Activated T-cell treated with anti-CD3 and anti-CD28 coated beads, Interleukin-2, amount 50 U/mL, for 72 hours (primary cell): ENCODE results near the gene CDC42EP4. TPM values are rescaled to one million over a fixed set of nuclear protein-coding genes. Genes with fewer than 3 reads are reported as not detected.
A peak's percentile ranks its signal among the peaks of the same experiment; 100 is the strongest.

Experiments
- ATAC-seq, 2 donors: fragments of 150-1000 bp; cut with Tn5 transposase; replicated peaks in 1 of 2; 2 replicates each; pipeline ENCODE4 v1.10.0; 2021; ENCODE audit warnings: moderate library complexity in 2 of 2, mild to moderate bottlenecking in 1 of 2
- DNase-seq, 2 donors: peaks; one replicate each; pipeline ENCODE4 v3.0.0; 2021 to 2022; ENCODE audit warnings: mixed read lengths in 1 of 2
- H3K27ac Mint-ChIP-seq: one replicate; pipeline ENCODE4 v1.8.0; 2022; ENCODE audit warnings: mild to moderate bottlenecking, moderate library complexity, mixed read lengths
- H3K27me3 Mint-ChIP-seq: one replicate; pipeline ENCODE4 v1.8.0; 2022; ENCODE audit warnings: low read depth, mixed read lengths
- H3K36me3 Mint-ChIP-seq, 2 donors: one replicate each; pipeline ENCODE4 v1.8.0; 2022; ENCODE audit warnings: mixed read lengths in 2 of 2, mild to moderate bottlenecking in 1 of 2; ENCODE audit not compliant: insufficient read depth in 2 of 2
- H3K4me1 Mint-ChIP-seq: one replicate; pipeline ENCODE4 v1.8.0; 2022; ENCODE audit warnings: low read depth, mixed read lengths
- H3K4me3 Mint-ChIP-seq, 2 donors: one replicate each; pipeline ENCODE4 v1.8.0; 2022; ENCODE audit warnings: mild to moderate bottlenecking in 2 of 2, mixed read lengths in 2 of 2, moderate library complexity in 2 of 2
- H3K9me3 Mint-ChIP-seq, 2 donors: one replicate each; pipeline ENCODE4 v1.8.0; 2022; ENCODE audit warnings: mixed read lengths in 2 of 2
- total RNA-seq, 2 donors: library from RNA; stranded (reverse); gene quantifications; one replicate each; pipeline ENCODE4 v1.2.3, GENCODE V29; 2022

CDC42EP4 gene
- total RNA-seq, 2 donors from 2014 or later, result 1.6 to 3.2 TPM

GRCh38 chr17:73250851-73251640 is 60.8 kb downstream of the CDC42EP4 start:
- no peaks in the 10 kb centered on the region for H3K4me1 Mint-ChIP-seq
- H3K36me3 Mint-ChIP-seq, result peaks cover 0 to 2% of the 10 kb centered on the region in 2 donors
- no peak overlapping the region for H3K27ac Mint-ChIP-seq
- DNase-seq, result no peak
- no peak for ATAC-seq
- H3K9me3 Mint-ChIP-seq, result no peaks in the 10 kb centered on the region
- no peak overlapping the region for H3K4me3 Mint-ChIP-seq
- H3K27me3 Mint-ChIP-seq, result no peaks in the 10 kb centered on the region

DNA sequence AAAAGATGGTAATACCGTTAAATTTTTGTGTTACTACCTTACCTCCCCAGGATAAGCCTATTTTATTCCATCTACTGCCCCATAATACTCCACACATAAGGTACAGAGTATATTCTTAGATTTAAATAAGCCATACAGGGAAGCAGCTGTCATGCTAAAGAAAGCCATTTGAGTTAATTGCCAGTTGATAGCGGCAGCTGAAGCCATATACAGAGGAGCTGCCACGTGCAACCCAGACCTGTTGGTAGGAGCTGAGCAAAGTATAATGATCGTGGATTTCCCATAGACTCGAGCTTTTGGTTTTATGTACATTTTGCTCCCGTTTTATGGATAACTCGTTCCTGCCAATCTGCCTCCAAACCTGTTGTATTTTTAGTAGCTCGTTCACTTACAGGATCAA is 62.1 kb downstream of the CDC42EP4 start:
- ATAC-seq, result no peak
- no peaks in the 10 kb centered on the region for H3K27me3 Mint-ChIP-seq
- no peak overlapping the region for H3K27ac Mint-ChIP-seq
- no peak overlapping the region for H3K4me3 Mint-ChIP-seq
- H3K4me1 Mint-ChIP-seq, result no peaks in the 10 kb centered on the region
- peaks cover 0 to 2% of the 10 kb centered on the region in 2 donors for H3K36me3 Mint-ChIP-seq
- DNase-seq, result no peak
- no peaks in the 10 kb centered on the region for H3K9me3 Mint-ChIP-seq

DNA sequence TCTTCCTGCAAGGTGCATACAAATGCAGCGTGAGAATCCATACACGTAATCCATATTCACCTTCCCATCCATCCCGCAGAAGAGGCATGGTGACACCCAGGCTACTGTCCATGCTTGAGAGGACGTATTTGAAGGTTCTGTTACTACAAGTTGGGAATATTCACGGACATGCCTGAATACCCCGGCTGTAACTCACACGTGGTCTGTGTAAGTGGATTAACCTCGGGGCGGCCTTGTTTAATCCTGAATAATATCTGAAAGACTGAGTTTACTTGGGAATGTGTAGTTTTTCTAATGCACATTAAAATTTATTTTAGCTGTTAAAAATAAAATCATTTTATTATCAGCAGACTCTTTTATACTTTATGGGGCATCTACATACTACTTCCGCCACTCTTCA is 63.3 kb downstream of the CDC42EP4 start:
- ATAC-seq (no peak), DNase-seq (no peak)
- Mint-ChIP-seq H3K9me3 (no peaks in the 10 kb centered on the region), H3K27ac (no peak overlapping the region), H3K4me1 (no peaks in the 10 kb centered on the region), H3K27me3 (no peaks in the 10 kb centered on the region), H3K36me3 (peaks cover 0 to 2% of the 10 kb centered on the region in 2 donors), H3K4me3 (no peak overlapping the region)

- Mint-ChIP-seq H3K9me3 (no peaks in the 10 kb centered on the region), H3K27ac (no peak overlapping the region), H3K4me1 (no peaks in the 10 kb centered on the region), H3K36me3 (peaks cover 0 to 2% of the 10 kb centered on the region in 2 donors), H3K27me3 (no peaks in the 10 kb centered on the region), H3K4me3 (no peak overlapping the region)
- ATAC-seq (no peak), DNase-seq (no peak)
These were observed 64.1 kb downstream of the CDC42EP4 start for GRCh38 chr17:73247726-73248125.

- Mint-ChIP-seq H3K4me3 (no peak overlapping the region), H3K27me3 (no peaks in the 10 kb centered on the region), H3K27ac (no peak overlapping the region), H3K9me3 (no peaks in the 10 kb centered on the region), H3K4me1 (peaks cover 24% of the 10 kb centered on the region), H3K36me3 (peaks cover under 1 to 6% of the 10 kb centered on the region in 2 donors)
- ATAC-seq, result no peak
- no peak for DNase-seq
These were observed 71.2 kb downstream of the CDC42EP4 start for GRCh38 chr17:73240561-73240960.

GRCh38 chr17:73237714-73238113 is 74.1 kb downstream of the CDC42EP4 start:
- Mint-ChIP-seq H3K9me3 (no peaks in the 10 kb centered on the region), H3K27me3 (no peaks in the 10 kb centered on the region), H3K4me1 (peaks cover 35% of the 10 kb centered on the region), H3K27ac (peak overlapping the region; percentile 19), H3K4me3 (peak overlapping the region; percentile 27 to 59), H3K36me3 (peaks cover 8 to 13% of the 10 kb centered on the region in 2 donors)
- no peak for ATAC-seq
- no peak for DNase-seq

- no peak overlapping the region for H3K4me3 Mint-ChIP-seq
- H3K4me1 Mint-ChIP-seq, result peaks cover 53% of the 10 kb centered on the region
- H3K36me3 Mint-ChIP-seq, result peaks cover 8 to 10% of the 10 kb centered on the region in 2 donors
These were observed 77.1 kb downstream of the CDC42EP4 start for GRCh38 chr17:73234736-73235135.

More at GRCh38 chr17:73234736-73235135, 77.1 kb downstream of the CDC42EP4 start:
- no peak for DNase-seq
- no peak overlapping the region for H3K27ac Mint-ChIP-seq
- no peaks in the 10 kb centered on the region for H3K27me3 Mint-ChIP-seq
- no peak for ATAC-seq
- no peaks in the 10 kb centered on the region for H3K9me3 Mint-ChIP-seq

Other genes starting within 250 kb of the CDC42EP4 start
- gene SLC39A11, start 219.3 kb downstream of the CDC42EP4 start, total RNA-seq, result 10 to 100 TPM; 21.5 to 26.4 TPM
- gene SSTR2, start 147.0 kb downstream of the CDC42EP4 start, total RNA-seq, result under 1 TPM; 0.29 to 0.32 TPM
- gene COG1, start 118.9 kb downstream of the CDC42EP4 start, total RNA-seq, result 10 to 100 TPM; 36.2 to 37.1 TPM
- not detected for gene CPSF4L, start 50.1 kb downstream of the CDC42EP4 start, total RNA-seq